Spleen (tissue), 7 donors: ENCODE results near the gene ATG5.

Source experiments
- POLR2AphosphoS5 ChIP-seq, 3 donors: sonication (generic); formaldehyde crosslinking; IDR thresholded peaks; one replicate each; pipeline ENCODE4 v1.5.1; 2017; ENCODE audit warnings: antibody characterized with exemption in 3 of 3
- TF ChIP-seq, protein P1 (sequence below), 11 experiments: fragments of 200-600 bp in 7 of 11; fragments of 450-650 bp in 4 of 11; sonication (generic) in 4 of 11; IDR thresholded peaks in 8 of 11; conservative IDR thresholded peaks in 3 of 11; 1 replicate in 7 of 11; 2 replicates in 4 of 11; pipeline versions ENCODE4 v1.4.0 to v1.8.0; 2016 to 2021; ENCODE audit warnings: antibody characterized with exemption in 11 of 11, inconsistent platforms in 4 of 11, mild to moderate bottlenecking in 1 of 11
- donor health status: DM: no; HTN: no; CAD: no; lungs with moderate emphysema.
- donor health status: DM: no; HTN: no; CAD: no.
- donor health status: DM: no; HTN: no; CAD: no.

- no peak for TF ChIP-seq POLR2AphosphoS5 (IDR thresholded peaks at IDR 0.05)
- TF ChIP-seq, protein P1, sequence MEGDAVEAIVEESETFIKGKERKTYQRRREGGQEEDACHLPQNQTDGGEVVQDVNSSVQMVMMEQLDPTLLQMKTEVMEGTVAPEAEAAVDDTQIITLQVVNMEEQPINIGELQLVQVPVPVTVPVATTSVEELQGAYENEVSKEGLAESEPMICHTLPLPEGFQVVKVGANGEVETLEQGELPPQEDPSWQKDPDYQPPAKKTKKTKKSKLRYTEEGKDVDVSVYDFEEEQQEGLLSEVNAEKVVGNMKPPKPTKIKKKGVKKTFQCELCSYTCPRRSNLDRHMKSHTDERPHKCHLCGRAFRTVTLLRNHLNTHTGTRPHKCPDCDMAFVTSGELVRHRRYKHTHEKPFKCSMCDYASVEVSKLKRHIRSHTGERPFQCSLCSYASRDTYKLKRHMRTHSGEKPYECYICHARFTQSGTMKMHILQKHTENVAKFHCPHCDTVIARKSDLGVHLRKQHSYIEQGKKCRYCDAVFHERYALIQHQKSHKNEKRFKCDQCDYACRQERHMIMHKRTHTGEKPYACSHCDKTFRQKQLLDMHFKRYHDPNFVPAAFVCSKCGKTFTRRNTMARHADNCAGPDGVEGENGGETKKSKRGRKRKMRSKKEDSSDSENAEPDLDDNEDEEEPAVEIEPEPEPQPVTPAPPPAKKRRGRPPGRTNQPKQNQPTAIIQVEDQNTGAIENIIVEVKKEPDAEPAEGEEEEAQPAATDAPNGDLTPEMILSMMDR (IDR thresholded peaks at IDR 0.05 in 8 of 11, conservative IDR thresholded peaks at IDR 0.05 in 3 of 11): peak; percentile 43 to 67 (median 62)
Observed at GRCh38 chr6:106334646-106335448, 9.3 kb upstream of the ATG5 start.
